Keratinocyte (primary cell): ENCODE data around the gene CPHXL2. TPM values are rescaled to one million over a fixed set of nuclear protein-coding genes. Genes with fewer than 3 reads are reported as not detected.

Experiments used
- DNase-seq: peaks from one replicate; pipeline ENCODE4 v3.0.0-alpha.2; 2011; ENCODE audit warnings: low read depth, missing footprints, low spot score
- FAIRE-seq: peaks from 2 replicates; lab custom pipeline; 2011; peaks lifted over from hg19 to GRCh38; lab: Jason Lieb, UNC
- H2AFZ ChIP-seq: 2 replicates; pipeline ENCODE4 v1.6.0; 2012; ENCODE audit warnings: low read length, control low read depth, inconsistent platforms; ENCODE audit not compliant: control insufficient read depth
- H3K27ac ChIP-seq: 2 replicates; pipeline ENCODE4 v1.5.1; 2011; ENCODE audit warnings: low read length; ENCODE audit not compliant: control insufficient read depth, insufficient read depth
- H3K27me3 ChIP-seq: 3 replicates; pipeline ENCODE4 v1.6.0; 2011; ENCODE audit warnings: low read length; ENCODE audit not compliant: control insufficient read depth, insufficient read depth; ENCODE audit errors: extremely low read depth
- H3K36me3 ChIP-seq, 2 experiments: 2 replicates in 1 of 2; 3 replicates in 1 of 2; pipeline ENCODE4 v1.5.1; 2011; ENCODE audit warnings: low read length in 2 of 2, mild to moderate bottlenecking in 1 of 2; ENCODE audit not compliant: control insufficient read depth in 2 of 2, insufficient read depth in 2 of 2; ENCODE audit errors: extremely low read depth in 1 of 2
- H3K4me1 ChIP-seq: 3 replicates; pipeline ENCODE4 v1.5.1; 2011; ENCODE audit warnings: low read length; ENCODE audit not compliant: control insufficient read depth, insufficient read depth; ENCODE audit errors: extremely low read depth
- H3K4me2 ChIP-seq: 3 replicates; pipeline ENCODE4 v1.6.0; 2011; ENCODE audit warnings: low read depth, low read length; ENCODE audit not compliant: control insufficient read depth, insufficient read depth; ENCODE audit errors: extremely low read depth
- H3K4me3 ChIP-seq, 3 experiments: fragments of 200-600 bp in 1 of 3; sonication (generic) in 1 of 3; 2 replicates in 2 of 3; 3 replicates in 1 of 3; pipeline ENCODE4 v1.5.1; 2011 to 2016; ENCODE audit warnings: low read length in 3 of 3, mild to moderate bottlenecking in 3 of 3, control low read depth in 2 of 3, inconsistent platforms in 1 of 3, low read depth in 1 of 3, mixed read lengths in 1 of 3, mixed run types in 1 of 3, moderate library complexity in 1 of 3; ENCODE audit not compliant: control insufficient read depth in 2 of 3, insufficient read depth in 2 of 3; ENCODE audit errors: extremely low read depth in 1 of 3
- H3K79me2 ChIP-seq: 2 replicates; pipeline ENCODE4 v1.6.0; 2012; ENCODE audit warnings: low read length; ENCODE audit not compliant: control insufficient read depth, insufficient read depth
- H3K9ac ChIP-seq: 3 replicates; pipeline ENCODE4 v1.6.0; 2011; ENCODE audit warnings: low read length; ENCODE audit not compliant: control insufficient read depth, insufficient read depth; ENCODE audit errors: extremely low read depth
- H3K9me1 ChIP-seq: 3 replicates; pipeline ENCODE4 v1.6.0; 2011; ENCODE audit warnings: low read length; ENCODE audit not compliant: control insufficient read depth, insufficient read depth; ENCODE audit errors: extremely low read depth
- H3K9me3 ChIP-seq: 2 replicates; pipeline ENCODE4 v1.5.1; 2012; ENCODE audit warnings: low read depth, low read length; ENCODE audit not compliant: control insufficient read depth
- H4K20me1 ChIP-seq: 3 replicates; pipeline ENCODE4 v1.6.0; 2011; ENCODE audit warnings: low read length; ENCODE audit not compliant: control insufficient read depth, insufficient read depth; ENCODE audit errors: extremely low read depth
- CTCF ChIP-seq, 3 experiments: IDR thresholded peaks in 1 of 3; conservative IDR thresholded peaks in 1 of 3; optimal IDR thresholded peaks in 1 of 3; 2 replicates in 2 of 3; 3 replicates in 1 of 3; pipeline versions ENCODE3 to v1.5.1; 2011; ENCODE audit warnings: low read length in 3 of 3, mild to moderate bottlenecking in 3 of 3, moderate library complexity in 2 of 3, control low read depth in 1 of 3, inconsistent platforms in 1 of 3; ENCODE audit not compliant: insufficient read depth in 2 of 3; ENCODE audit errors: extremely low read depth in 1 of 3
- EZH2 ChIP-seq: IDR thresholded peaks from one replicate; pipeline ENCODE4 v1.6.1; 2012; ENCODE audit warnings: inconsistent platforms, mild to moderate bottlenecking, low read length, moderate library complexity
- dilution Hi-C: fragments of 300-500 bp; cut with MboI; formaldehyde crosslinking; loops from one replicate; pipeline ENCODE4 v1.7.0; 2020; ENCODE audit warnings: low sequenced_read_pairs; ENCODE audit not compliant: extremely low pct_ligation_motif_present
- polyA plus RNA-seq, 5 experiments: library from polyadenylated mRNA; depleted of rRNA in 3 of 5; stranded (reverse) in 3 of 5; stranded (forward) in 1 of 5; unstranded in 1 of 5; fragments of >200 nt; gene quantifications; 1 replicate in 1 of 5; 2 replicates in 3 of 5; 3 replicates in 1 of 5; pipeline versions ENCODE4 v1.2.1 to v1.2.3, GENCODE V29; 2011 to 2012; ENCODE audit warnings: missing spikeins in 2 of 5, low read depth in 1 of 5, low replicate concordance in 1 of 5

Gene CPHXL2
- polyA plus RNA-seq, 1 donor (not counting 4 experiments of a cell fraction or from before 2014, with no cell fraction given), result not detected

DNA sequence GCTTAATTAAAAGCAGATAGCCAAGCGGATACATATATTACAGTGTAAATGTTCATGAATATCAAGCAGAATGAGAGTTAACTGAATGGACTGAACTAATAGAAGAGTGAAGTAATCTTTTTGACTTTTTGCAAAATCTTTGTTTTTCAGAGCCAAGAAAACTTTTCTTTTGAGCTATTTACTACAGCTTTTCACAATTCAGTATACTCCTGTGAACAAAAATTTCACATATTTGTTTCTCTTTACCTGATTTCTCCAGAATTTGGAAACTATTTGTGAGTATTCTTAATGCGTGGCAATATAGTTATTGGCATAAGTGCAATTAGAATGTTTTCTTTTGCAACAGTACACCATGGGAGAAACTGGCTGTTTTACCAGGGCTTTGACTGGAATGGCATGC, 33.5 kb upstream of the CPHXL2 start:
- TF ChIP-seq EZH2 (no peak), CTCF (optimal IDR thresholded peaks at IDR 0.05 in 1 of 3, IDR thresholded peaks at IDR 0.05 in 1 of 3, conservative IDR thresholded peaks at IDR 0.05 in 1 of 3; ENCODE audit: extremely low read depth in 1 of 3, insufficient read depth in 2 of 3, low read length in 3 of 3) (no peak)
- no peak overlapping the region for H3K4me2 ChIP-seq
- DNase-seq (no peak), FAIRE-seq (no peak)
- H3K36me3 ChIP-seq, result no peaks in the 10 kb centered on the region
- H3K79me2 ChIP-seq, result no peaks in the 10 kb centered on the region
- H3K4me3 ChIP-seq, result no peak overlapping the region
- dilution Hi-C loops, result no loop called here
- no peaks in the 10 kb centered on the region for H3K9me3 ChIP-seq
- no peaks in the 10 kb centered on the region for H3K27me3 ChIP-seq
- H3K9ac ChIP-seq, result no peak overlapping the region
- H4K20me1 ChIP-seq, result no peaks in the 10 kb centered on the region
- H2AFZ ChIP-seq, result no peak overlapping the region
- H3K9me1 ChIP-seq, result no peaks in the 10 kb centered on the region
- no peaks in the 10 kb centered on the region for H3K4me1 ChIP-seq
- H3K27ac ChIP-seq, result no peak overlapping the region

GRCh38 chr16:75703306-75703705, 26.5 kb upstream of the CPHXL2 start:
- H3K9ac ChIP-seq, result no peak overlapping the region
- no peak overlapping the region for H3K4me2 ChIP-seq
- no peak overlapping the region for H3K27ac ChIP-seq
- no peaks in the 10 kb centered on the region for H3K9me3 ChIP-seq
- H2AFZ ChIP-seq, result no peak overlapping the region
- no peak for TF ChIP-seq CTCF (optimal IDR thresholded peaks at IDR 0.05 in 1 of 3, IDR thresholded peaks at IDR 0.05 in 1 of 3, conservative IDR thresholded peaks at IDR 0.05 in 1 of 3; ENCODE audit: extremely low read depth in 1 of 3, insufficient read depth in 2 of 3, low read length in 3 of 3)
- no peak for TF ChIP-seq EZH2
- dilution Hi-C loops, result no loop called here
- H3K79me2 ChIP-seq, result no peaks in the 10 kb centered on the region
- no peaks in the 10 kb centered on the region for H3K9me1 ChIP-seq
- DNase-seq, result no peak
- no peaks in the 10 kb centered on the region for H3K27me3 ChIP-seq
- H3K4me3 ChIP-seq, result no peak overlapping the region
- H3K4me1 ChIP-seq, result no peaks in the 10 kb centered on the region
- FAIRE-seq, result no peak
- no peaks in the 10 kb centered on the region for H4K20me1 ChIP-seq
- no peaks in the 10 kb centered on the region for H3K36me3 ChIP-seq
